Activated B cell treated with CpG ODN at 0.5 μM for 24 hours (primary cell): ENCODE data around the gene B3GNT9. TPM values are rescaled to one million over a fixed set of nuclear protein-coding genes. Genes with fewer than 3 reads are reported as not detected.

Experiments used
- ATAC-seq: fragments of 200-7000 bp; cut with Tn5 transposase; one replicate; pipeline ENCODE4 v1.10.0; 2021; ENCODE audit warnings: low read depth, mild to moderate bottlenecking, moderate library complexity
- CTCF ChIA-PET: fragments of 350-600 bp; sonication (Branson Sonifier 250); formaldehyde crosslinking; loops from one replicate; lab custom pipeline; 2021; ENCODE audit warnings: antibody characterized with exemption; lab: Charles Lee
- POLR2A ChIA-PET: fragments of 350-600 bp; sonication (Branson Sonifier 250); formaldehyde crosslinking; loops from one replicate; lab custom pipeline; 2021; ENCODE audit warnings: antibody characterized with exemption; lab: Charles Lee
- DNase-seq: peaks from one replicate; pipeline ENCODE4 v3.0.0; 2022
- H3K27ac Mint-ChIP-seq: one replicate; pipeline ENCODE4 v1.8.0; 2020; ENCODE audit warnings: mixed read lengths
- H3K27me3 Mint-ChIP-seq: one replicate; pipeline ENCODE4 v1.8.0; 2021; ENCODE audit warnings: mixed read lengths
- H3K36me3 Mint-ChIP-seq: one replicate; pipeline ENCODE4 v1.8.0; 2021; ENCODE audit warnings: low read depth, mixed read lengths
- H3K4me1 Mint-ChIP-seq: one replicate; pipeline ENCODE4 v1.8.0; 2021; ENCODE audit warnings: mixed read lengths
- H3K4me3 Mint-ChIP-seq: one replicate; pipeline ENCODE4 v1.8.0; 2020; ENCODE audit warnings: mild to moderate bottlenecking, mixed read lengths
- H3K9me3 Mint-ChIP-seq: one replicate; pipeline ENCODE4 v1.8.0; 2020; ENCODE audit warnings: mixed read lengths
- CTCF ChIP-seq: fragments of 200-600 bp; IDR thresholded peaks from one replicate; pipeline ENCODE4 v1.8.0; 2022; ENCODE audit warnings: antibody characterized with exemption, mild to moderate bottlenecking
- intact Hi-C: fragments of 100-400 bp; cut with micrococcal nuclease; formaldehyde crosslinking; loops from one replicate; pipeline ENCODE4 v1.15.1; 2024
- total RNA-seq: library from RNA; stranded (reverse); gene quantifications from 2 replicates; pipeline ENCODE4 v1.2.3, GENCODE V29; 2022

Gene B3GNT9
- total RNA-seq, 1 donor from 2014 or later, result 0.93 TPM

- Mint-ChIP-seq H3K9me3 (no peaks in the 10 kb centered on the region), H3K27me3 (no peaks in the 10 kb centered on the region), H3K4me3 (peak overlapping the region; percentile 87), H3K36me3 (peaks cover 52% of the 10 kb centered on the region), H3K4me1 (peaks cover 34% of the 10 kb centered on the region), H3K27ac (peak overlapping the region; percentile 30)
- DNase-seq, result no peak
- intact Hi-C loops, result loop anchor here (2.0 kb wide), 2 partner anchors 35 to 51 kb away; partner anchors contain the start of genes FBXL8 and TRADD
- ChIA-PET POLR2A (interaction anchor here (1.5 to 1.7 kb wide), 2 partner anchors 33 to 51 kb away, joined by 5 to 13 read pairs; partner anchors contain the start of gene TMEM208), CTCF (no interaction called here)
- ATAC-seq, result no peak
- TF ChIP-seq CTCF, result no peak
Measured at GRCh38 chr16:67193536-67193935, 42.7 kb upstream of the B3GNT9 start.

GRCh38 chr16:67192781-67193361 is 42.1 kb upstream of the B3GNT9 start:
- ChIA-PET CTCF (interaction anchor here (0.9 kb wide), 1 partner anchor 230 kb away, joined by 3 read pairs; no protein-coding TSS in a partner anchor), POLR2A (interaction anchor here (0.8 to 1.7 kb wide), 5 partner anchors 9 to 86 kb away, joined by 3 to 13 read pairs (median 4); partner anchors contain the start of gene TMEM208)
- H3K4me1 Mint-ChIP-seq, result peaks cover 32% of the 10 kb centered on the region
- H3K27ac Mint-ChIP-seq, result peak overlapping the region; percentile 56
- DNase-seq (no peak), ATAC-seq (no peak)
- peaks cover 45% of the 10 kb centered on the region for H3K36me3 Mint-ChIP-seq
- TF ChIP-seq CTCF, result no peak
- intact Hi-C loops, result loop anchor here (1.0 to 2.0 kb wide), 4 partner anchors 10 to 52 kb away; partner anchors contain the start of genes FBXL8, MATCAP1 and TRADD
- H3K27me3 Mint-ChIP-seq, result peaks cover 3% of the 10 kb centered on the region
- no peaks in the 10 kb centered on the region for H3K9me3 Mint-ChIP-seq
- H3K4me3 Mint-ChIP-seq, result peak overlapping the region; percentile 87

GRCh38 chr16:67191995-67192681 is 41.3 kb upstream of the B3GNT9 start, which contains the start of gene E2F4:
Gene E2F4 (plus strand): TSS chr16:67192155. CDS start chr16:67192228, 73 bp downstream.
- intact Hi-C loops, result loop anchor here (1.0 to 2.0 kb wide), 4 partner anchors 9 to 53 kb away; partner anchors contain the start of genes FBXL8, MATCAP1 and TRADD
- peaks cover 3% of the 10 kb centered on the region for H3K27me3 Mint-ChIP-seq
- peaks cover 39% of the 10 kb centered on the region for H3K36me3 Mint-ChIP-seq
- POLR2A ChIA-PET, result interaction anchor here (0.8 to 1.7 kb wide), 5 partner anchors 8 to 86 kb away, joined by 3 to 13 read pairs (median 4); partner anchors contain the start of gene TMEM208
- H3K9me3 Mint-ChIP-seq, result no peaks in the 10 kb centered on the region
- ATAC-seq (peak; percentile 98), DNase-seq (peak; percentile 85)
- peaks cover 32% of the 10 kb centered on the region for H3K4me1 Mint-ChIP-seq
- H3K4me3 Mint-ChIP-seq, result peak within 1 kb of the TSS; percentile 87
- no peak for TF ChIP-seq CTCF
- H3K27ac Mint-ChIP-seq, result peak within 1 kb of the TSS; percentile 70
- CTCF ChIA-PET, result interaction anchor here (0.9 kb wide), 1 partner anchor 229 kb away, joined by 3 read pairs; no protein-coding TSS in a partner anchor

- no peak for DNase-seq
- TF ChIP-seq CTCF, result no peak
- intact Hi-C loops, result no loop called here
- CTCF ChIA-PET, result no interaction called here
- POLR2A ChIA-PET, result interaction anchor here (1.3 to 1.7 kb wide), 2 partner anchors 7 to 35 kb away, joined by 4 to 13 read pairs; partner anchors contain the start of gene TMEM208
- peaks cover 29% of the 10 kb centered on the region for H3K4me1 Mint-ChIP-seq
- H3K4me3 Mint-ChIP-seq, result peak overlapping the region; percentile 87
- H3K9me3 Mint-ChIP-seq, result no peaks in the 10 kb centered on the region
- peaks cover 32% of the 10 kb centered on the region for H3K36me3 Mint-ChIP-seq
- H3K27ac Mint-ChIP-seq, result peak overlapping the region; percentile 70
- peaks cover 3% of the 10 kb centered on the region for H3K27me3 Mint-ChIP-seq
- ATAC-seq, result no peak
Measured at GRCh38 chr16:67191411-67191994, 40.7 kb upstream of the B3GNT9 start.
